ENCODE measurements around the gene SPAG9.
"Not testable (repeated sequence)": the region's sequence is repeated elsewhere in the genome, so short reads cannot be mapped to it uniquely, and the experiment has no call there.

SPAG9 gene

GRCh38 chr17:51120357-51120738 is 320 bp downstream of the SPAG9 start:
- peak overlapping the region; percentile 90 for H3K4me3 ChIP-seq
- H3K9me3 ChIP-seq: no peaks in the 10 kb centered on the region
- H3K4me1 ChIP-seq: peaks cover 26% of the 10 kb centered on the region
- in situ Hi-C loops (cut with MboI; ENCODE audit: low sequenced_read_pairs): no loop called here
- H3K27me3 ChIP-seq (ENCODE audit: low read depth): no peaks in the 10 kb centered on the region
- DNase-seq (ENCODE audit: low spot score in 2 of 2): no peak
- H3K36me3 ChIP-seq (replicated peaks): no peaks in the 10 kb centered on the region

DNA sequence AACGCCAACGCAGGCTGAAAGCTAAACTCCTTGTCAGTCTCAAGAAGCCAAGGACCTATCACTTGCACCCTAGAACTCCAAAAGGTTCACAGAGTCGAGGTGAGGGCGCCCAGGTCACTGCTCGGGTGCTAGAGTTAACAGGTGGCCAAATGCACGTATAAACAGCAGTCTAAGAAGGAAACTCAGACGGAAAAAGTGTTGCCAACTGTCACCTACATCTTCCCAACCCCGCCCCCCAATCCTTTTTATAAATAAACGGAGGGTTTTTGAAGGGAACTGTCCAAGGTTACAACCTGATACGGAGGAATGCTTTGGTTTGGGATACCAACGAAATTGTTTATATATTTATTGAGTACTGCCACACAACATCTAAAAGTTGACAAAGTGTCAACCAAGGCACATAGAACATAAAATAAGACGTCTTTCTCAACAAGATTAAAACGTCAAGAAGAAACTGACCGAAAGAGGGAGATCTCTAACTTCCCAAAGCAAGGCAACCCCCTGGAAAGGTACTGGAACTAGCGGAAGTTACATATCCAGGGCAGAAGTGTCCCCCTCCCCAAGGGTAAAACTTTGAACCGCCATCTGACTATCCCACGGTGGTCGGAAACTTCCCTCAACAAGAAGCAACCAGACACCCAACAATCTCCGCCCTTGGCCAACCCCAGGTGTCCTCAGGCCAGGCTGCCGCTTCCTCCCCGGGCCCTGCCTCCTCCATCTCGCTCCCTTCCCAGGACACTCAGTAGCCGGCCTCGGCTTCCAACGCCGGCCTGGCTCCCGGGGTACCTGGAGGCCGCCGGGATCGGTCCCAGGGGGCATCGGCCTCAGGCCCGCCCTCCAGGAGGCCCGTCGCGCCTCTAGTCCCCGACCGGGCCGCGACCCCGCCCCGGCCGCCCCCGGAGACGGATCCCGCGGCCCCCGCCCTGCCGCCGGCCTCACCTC is 982 bp downstream of the SPAG9 start:
- no peaks in the 10 kb centered on the region for H3K36me3 ChIP-seq (replicated peaks)
- H3K4me1 ChIP-seq: peaks cover 26% of the 10 kb centered on the region
- no peaks in the 10 kb centered on the region for H3K9me3 ChIP-seq
- peak overlapping the region; percentile 90 for H3K4me3 ChIP-seq
- H3K27me3 ChIP-seq (ENCODE audit: low read depth): no peaks in the 10 kb centered on the region
- DNase-seq (ENCODE audit: low spot score in 2 of 2): peak; percentile 33 to 65
- in situ Hi-C loops (cut with MboI; ENCODE audit: low sequenced_read_pairs): no loop called here

DNA sequence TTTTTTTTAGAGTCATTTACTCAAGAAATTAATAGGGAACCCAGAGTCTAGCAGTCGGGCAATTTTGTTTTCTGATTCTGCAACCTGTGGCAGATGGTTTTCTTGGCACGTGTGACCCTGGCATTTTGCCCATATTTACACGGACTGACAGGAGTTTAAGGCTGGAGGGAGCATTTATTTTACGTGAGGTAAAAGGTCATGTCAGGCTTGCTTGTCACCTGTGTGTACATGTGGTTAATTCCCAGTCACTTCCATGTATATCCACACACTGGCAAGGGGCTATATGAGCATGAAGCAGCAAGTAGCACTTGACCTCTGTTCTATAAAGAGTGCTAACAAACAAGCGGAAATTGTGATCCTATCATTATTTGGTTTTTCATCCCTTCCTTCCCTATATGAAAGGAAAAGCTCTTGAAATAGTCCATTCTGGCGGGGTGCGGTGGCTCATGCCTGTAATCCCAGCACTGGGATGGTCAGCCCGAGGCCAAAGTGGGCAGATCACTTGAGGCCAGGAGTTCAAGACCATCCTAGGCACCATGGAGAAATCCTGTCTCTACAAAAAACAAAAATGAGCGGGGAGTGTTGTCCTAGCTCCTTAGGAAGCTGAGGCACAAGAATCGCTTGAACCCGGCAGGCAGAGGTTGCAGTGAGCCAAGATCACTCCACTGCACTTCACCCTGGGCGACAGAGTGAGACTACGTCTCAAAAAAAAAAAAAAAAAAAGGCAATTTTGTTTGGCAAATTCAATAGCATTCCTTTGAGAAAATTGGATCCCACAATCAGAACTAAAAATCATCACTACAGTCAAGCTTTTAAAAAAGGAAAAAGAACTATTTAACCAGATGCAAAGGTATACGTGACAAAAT is 2.1 kb downstream of the SPAG9 start:
- H3K4me1 ChIP-seq: peaks cover 26% of the 10 kb centered on the region
- in situ Hi-C loops (cut with MboI; ENCODE audit: low sequenced_read_pairs): no loop called here
- H3K36me3 ChIP-seq (replicated peaks): no peaks in the 10 kb centered on the region
- peak overlapping the region; percentile 90 for H3K4me3 ChIP-seq
- H3K27me3 ChIP-seq (ENCODE audit: low read depth): no peaks in the 10 kb centered on the region
- peak in 1 of 2 experiments; percentile 26 for DNase-seq (ENCODE audit: low spot score in 2 of 2)
- H3K9me3 ChIP-seq: no peaks in the 10 kb centered on the region

DNA sequence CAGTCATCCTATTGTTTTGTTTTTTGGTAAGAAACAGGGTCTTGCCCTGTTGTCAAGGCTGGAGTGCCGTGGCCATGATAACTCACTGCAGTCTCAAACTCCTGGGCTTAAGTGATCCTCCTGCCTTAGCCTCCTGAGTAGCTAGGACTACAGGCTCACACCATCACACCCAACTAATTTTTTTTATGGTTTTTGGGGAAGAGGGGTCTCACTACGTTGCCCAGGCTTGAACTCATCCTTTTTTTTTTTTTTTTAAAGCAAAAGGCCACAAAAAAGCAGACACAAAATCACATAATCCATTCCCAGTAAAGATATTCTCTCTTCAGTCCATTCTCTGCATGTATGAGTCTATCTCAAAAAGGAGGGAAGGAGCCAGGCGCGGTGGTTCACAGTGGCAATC is 5.5 kb downstream of the SPAG9 start:
- in situ Hi-C loops (cut with MboI; ENCODE audit: low sequenced_read_pairs): no loop called here
- Histone ChIP-seq H3K4me3 (no peak overlapping the region), H3K4me1 (peaks cover 16% of the 10 kb centered on the region), H3K9me3 (no peaks in the 10 kb centered on the region), H3K36me3 (replicated peaks) (no peaks in the 10 kb centered on the region), H3K27me3 (ENCODE audit: low read depth) (no peaks in the 10 kb centered on the region)
- no peak for DNase-seq (ENCODE audit: low spot score in 2 of 2)

DNA sequence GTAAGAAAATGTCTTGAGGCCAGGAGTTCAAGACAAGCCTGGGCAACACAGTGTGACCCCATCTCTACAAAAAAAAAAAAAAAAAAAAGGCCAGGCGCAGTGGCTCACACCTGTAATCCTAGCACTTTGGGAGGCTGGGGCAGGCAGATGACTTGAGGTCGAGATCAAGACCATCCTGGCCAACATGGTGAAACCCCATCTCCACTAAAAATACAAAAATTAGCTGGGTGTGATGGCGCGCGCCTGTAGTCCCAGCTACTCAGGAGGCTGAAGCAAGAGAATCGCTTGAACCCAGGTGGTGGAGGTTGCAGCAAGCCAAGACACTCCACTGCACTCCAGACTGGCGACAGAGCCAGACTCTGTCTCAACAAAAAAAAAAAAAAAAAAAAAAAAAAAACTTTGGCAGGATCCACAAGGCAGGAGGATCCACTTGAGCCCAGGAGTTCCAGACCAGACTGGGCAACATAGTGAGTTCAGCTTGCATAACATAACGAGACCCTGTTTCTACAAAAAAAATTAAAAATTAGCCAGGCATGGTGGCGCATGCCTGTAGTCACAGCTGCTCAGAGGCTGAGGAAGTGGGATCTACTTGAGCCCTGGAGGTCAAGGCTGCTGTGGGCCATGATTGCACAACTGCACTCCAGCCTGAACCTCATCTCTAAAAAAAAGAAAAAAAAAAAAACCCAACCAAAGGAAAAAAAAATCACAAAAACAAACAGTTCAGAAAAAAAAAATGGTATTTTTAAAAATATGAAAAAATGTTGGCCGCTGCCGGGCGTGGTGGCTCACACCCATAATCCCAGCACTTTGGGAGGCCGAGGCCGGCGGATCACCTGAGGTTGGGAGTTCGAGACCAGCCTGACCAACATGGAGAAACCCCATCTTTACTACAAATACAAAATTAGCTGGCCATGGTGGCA is 8.1 kb downstream of the SPAG9 start:
- not testable (repeated sequence) for DNase-seq (ENCODE audit: low spot score in 2 of 2); H3K4me3 ChIP-seq

GRCh38 chr17:51107778-51108177 is 12.9 kb downstream of the SPAG9 start:
- in situ Hi-C loops (cut with MboI; ENCODE audit: low sequenced_read_pairs): no loop called here
- Histone ChIP-seq H3K4me3 (no peak overlapping the region), H3K9me3 (no peaks in the 10 kb centered on the region), H3K36me3 (replicated peaks) (no peaks in the 10 kb centered on the region), H3K4me1 (no peaks in the 10 kb centered on the region), H3K27me3 (ENCODE audit: low read depth) (no peaks in the 10 kb centered on the region)
- no peak for DNase-seq (ENCODE audit: low spot score in 2 of 2)

More for the DNA sequence above, 8.1 kb downstream of the SPAG9 start:
- H3K27me3 ChIP-seq (ENCODE audit: low read depth); H3K4me1 ChIP-seq; in situ Hi-C loops (cut with MboI; ENCODE audit: low sequenced_read_pairs); H3K9me3 ChIP-seq; H3K36me3 ChIP-seq (replicated peaks): not testable (repeated sequence)

- H3K36me3 ChIP-seq (replicated peaks): no peaks in the 10 kb centered on the region
- no peak overlapping the region for H3K4me3 ChIP-seq
- H3K4me1 ChIP-seq: no peaks in the 10 kb centered on the region
- in situ Hi-C loops (cut with MboI; ENCODE audit: low sequenced_read_pairs): no loop called here
- H3K9me3 ChIP-seq: no peaks in the 10 kb centered on the region
- no peaks in the 10 kb centered on the region for H3K27me3 ChIP-seq (ENCODE audit: low read depth)
- DNase-seq (ENCODE audit: low spot score in 2 of 2): no peak
Measured at GRCh38 chr17:51103451-51103850, 17.2 kb downstream of the SPAG9 start.

DNA sequence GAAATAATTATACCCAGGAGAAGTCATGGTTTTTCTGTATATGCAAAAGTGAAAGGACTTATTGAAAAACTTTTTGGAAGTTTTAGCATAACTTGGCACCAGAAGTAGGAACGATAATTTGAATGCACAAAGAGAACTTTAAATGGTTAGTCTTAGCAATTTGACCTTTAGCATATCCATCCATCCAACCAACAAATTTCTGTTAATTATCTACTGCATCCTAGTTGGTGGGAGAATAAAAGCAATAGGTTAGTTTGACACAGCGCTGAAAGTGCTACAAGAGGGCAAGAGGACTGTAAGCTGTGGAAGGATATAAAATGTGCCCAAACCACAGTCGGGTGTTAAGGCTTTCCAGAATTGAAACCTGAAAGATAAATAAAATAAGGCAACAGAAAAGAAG is 17.6 kb downstream of the SPAG9 start:
- Histone ChIP-seq H3K9me3 (no peaks in the 10 kb centered on the region), H3K36me3 (replicated peaks) (no peaks in the 10 kb centered on the region), H3K4me3 (no peak overlapping the region)

GRCh38 chr17:51097708-51098446 is 22.8 kb downstream of the SPAG9 start:
- no peaks in the 10 kb centered on the region for H3K9me3 ChIP-seq
- H3K27me3 ChIP-seq (ENCODE audit: low read depth): no peaks in the 10 kb centered on the region
- no peaks in the 10 kb centered on the region for H3K36me3 ChIP-seq (replicated peaks)
- in situ Hi-C loops (cut with MboI; ENCODE audit: low sequenced_read_pairs): no loop called here
- no peak overlapping the region for H3K4me3 ChIP-seq
- H3K4me1 ChIP-seq: no peaks in the 10 kb centered on the region
- no peak for DNase-seq (ENCODE audit: low spot score in 2 of 2)

More for the DNA sequence above, 17.6 kb downstream of the SPAG9 start:
- in situ Hi-C loops (cut with MboI; ENCODE audit: low sequenced_read_pairs): no loop called here
- Histone ChIP-seq H3K27me3 (ENCODE audit: low read depth) (no peaks in the 10 kb centered on the region), H3K4me1 (no peaks in the 10 kb centered on the region)
- no peak for DNase-seq (ENCODE audit: low spot score in 2 of 2)

DNA sequence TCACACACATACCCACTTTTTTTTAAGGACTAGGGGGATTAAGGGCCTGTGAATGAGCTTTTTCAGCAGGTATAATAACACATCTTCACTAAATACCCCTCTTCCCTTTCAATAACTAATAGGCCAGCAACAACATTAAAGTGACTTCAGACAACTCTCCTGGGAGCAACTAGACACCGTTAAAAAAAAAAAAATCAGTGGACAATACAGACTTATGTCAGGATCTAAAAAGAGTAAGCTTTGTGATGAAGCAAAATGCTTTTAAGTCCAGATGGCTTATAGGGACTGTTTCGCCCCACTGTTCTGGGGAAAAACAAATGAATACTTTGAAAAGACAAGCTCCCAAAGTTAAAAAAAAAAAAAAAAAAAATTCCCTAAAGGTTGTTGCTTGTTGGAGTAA is 29.0 kb downstream of the SPAG9 start:
- peaks cover 11% of the 10 kb centered on the region for H3K4me1 ChIP-seq
- H3K4me3 ChIP-seq: no peak overlapping the region
- no peaks in the 10 kb centered on the region for H3K9me3 ChIP-seq
- H3K36me3 ChIP-seq (replicated peaks): no peaks in the 10 kb centered on the region
- DNase-seq (ENCODE audit: low spot score in 2 of 2): peak in 1 of 2 experiments; percentile 63
- in situ Hi-C loops (cut with MboI; ENCODE audit: low sequenced_read_pairs): no loop called here
- no peaks in the 10 kb centered on the region for H3K27me3 ChIP-seq (ENCODE audit: low read depth)

DNA sequence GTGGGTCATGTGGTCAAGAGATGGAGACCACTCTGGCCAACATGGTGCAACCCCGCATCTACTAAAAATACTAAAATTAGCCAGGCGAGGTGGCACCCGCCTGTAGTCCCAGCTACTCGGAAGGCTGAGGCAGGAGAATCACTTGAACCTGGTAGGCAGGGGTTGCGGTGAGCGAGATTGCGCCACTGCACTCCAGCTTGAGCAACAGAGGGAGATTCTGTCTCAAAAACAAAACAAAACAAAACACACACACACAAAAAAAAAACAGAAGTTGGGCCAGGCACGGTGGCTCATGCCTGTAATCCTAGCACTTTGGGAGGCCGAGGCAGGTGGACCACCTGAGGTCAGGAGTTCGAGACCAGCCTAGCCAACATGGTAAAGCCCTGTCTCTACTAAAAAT is 31.8 kb downstream of the SPAG9 start:
- H3K4me3 ChIP-seq; in situ Hi-C loops (cut with MboI; ENCODE audit: low sequenced_read_pairs); H3K27me3 ChIP-seq (ENCODE audit: low read depth); DNase-seq (ENCODE audit: low spot score in 2 of 2); H3K9me3 ChIP-seq; H3K36me3 ChIP-seq (replicated peaks): not testable (repeated sequence)
- H3K4me1 ChIP-seq: peaks cover 11% of the 10 kb centered on the region

- no peaks in the 10 kb centered on the region for H3K27me3 ChIP-seq (ENCODE audit: low read depth)
- no peaks in the 10 kb centered on the region for H3K36me3 ChIP-seq (replicated peaks)
- H3K9me3 ChIP-seq: no peaks in the 10 kb centered on the region
- DNase-seq (ENCODE audit: low spot score in 2 of 2): no peak
- H3K4me1 ChIP-seq: peaks cover 11% of the 10 kb centered on the region
- in situ Hi-C loops (cut with MboI; ENCODE audit: low sequenced_read_pairs): no loop called here
- H3K4me3 ChIP-seq: no peak overlapping the region
Measured at GRCh38 chr17:51088287-51088686, 32.4 kb downstream of the SPAG9 start.
